ENCODE results near the gene LAMA2. TPM values are rescaled to one million over a fixed set of nuclear protein-coding genes. Genes with fewer than 3 reads are reported as not detected.

Gene LAMA2
- total and polyA plus RNA-seq, 4 donors = 5.2 to 105 (median 45.9) TPM

- Histone ChIP-seq H3K9ac (ENCODE audit: insufficient read depth in 1 of 2, low read length in 2 of 2) (no peak overlapping the region), H3K9me3 (ENCODE audit: control insufficient read depth in 4 of 4, insufficient read depth in 3 of 4, low read length in 3 of 4) (no peaks in the 10 kb centered on the region), H3K36me3 (ENCODE audit: control insufficient read depth in 4 of 4, insufficient read depth in 4 of 4, low read length in 4 of 4) (no peaks in the 10 kb centered on the region), H3K4me3 (no peak overlapping the region), H3K27ac (ENCODE audit: low read depth in 1 of 2, low read length in 1 of 2) (peak overlapping the region in 1 of 2 donors; percentile 66), H3K27me3 (ENCODE audit: control insufficient read depth in 3 of 3, insufficient read depth in 3 of 3, low read length in 2 of 3) (no peaks in the 10 kb centered on the region), H3K4me1 (ENCODE audit: control insufficient read depth in 5 of 5, insufficient read depth in 5 of 5, low read length in 5 of 5) (peaks cover 0 to 20% (median 15%) of the 10 kb centered on the region in 5 donors)
- ATAC-seq (ENCODE audit: insufficient read depth, low FRiP score) (peak; percentile 54), DNase-seq (no peak)
- 61 to 81% methylated on average over 3 of the region's 3 CpGs for WGBS, 2 donors
- TF ChIP-seq, protein P1, sequence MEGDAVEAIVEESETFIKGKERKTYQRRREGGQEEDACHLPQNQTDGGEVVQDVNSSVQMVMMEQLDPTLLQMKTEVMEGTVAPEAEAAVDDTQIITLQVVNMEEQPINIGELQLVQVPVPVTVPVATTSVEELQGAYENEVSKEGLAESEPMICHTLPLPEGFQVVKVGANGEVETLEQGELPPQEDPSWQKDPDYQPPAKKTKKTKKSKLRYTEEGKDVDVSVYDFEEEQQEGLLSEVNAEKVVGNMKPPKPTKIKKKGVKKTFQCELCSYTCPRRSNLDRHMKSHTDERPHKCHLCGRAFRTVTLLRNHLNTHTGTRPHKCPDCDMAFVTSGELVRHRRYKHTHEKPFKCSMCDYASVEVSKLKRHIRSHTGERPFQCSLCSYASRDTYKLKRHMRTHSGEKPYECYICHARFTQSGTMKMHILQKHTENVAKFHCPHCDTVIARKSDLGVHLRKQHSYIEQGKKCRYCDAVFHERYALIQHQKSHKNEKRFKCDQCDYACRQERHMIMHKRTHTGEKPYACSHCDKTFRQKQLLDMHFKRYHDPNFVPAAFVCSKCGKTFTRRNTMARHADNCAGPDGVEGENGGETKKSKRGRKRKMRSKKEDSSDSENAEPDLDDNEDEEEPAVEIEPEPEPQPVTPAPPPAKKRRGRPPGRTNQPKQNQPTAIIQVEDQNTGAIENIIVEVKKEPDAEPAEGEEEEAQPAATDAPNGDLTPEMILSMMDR (IDR thresholded peaks at IDR 0.05; ENCODE audit: control extremely low read depth, extremely low read depth) = no peak
These were observed 248.2 kb downstream of the LAMA2 start for GRCh38 chr6:129130959-129131681.

- Histone ChIP-seq H3K4me3 (no peak overlapping the region), H3K36me3 (ENCODE audit: control insufficient read depth in 4 of 4, insufficient read depth in 4 of 4, low read length in 4 of 4) (no peaks in the 10 kb centered on the region), H3K9ac (ENCODE audit: insufficient read depth in 1 of 2, low read length in 2 of 2) (no peak overlapping the region), H3K27ac (ENCODE audit: low read depth in 1 of 2, low read length in 1 of 2) (peak overlapping the region in 1 of 2 donors; percentile 77), H3K4me1 (ENCODE audit: control insufficient read depth in 5 of 5, insufficient read depth in 5 of 5, low read length in 5 of 5) (peaks cover 0 to 20% (median 16%) of the 10 kb centered on the region in 5 donors), H3K27me3 (ENCODE audit: control insufficient read depth in 3 of 3, insufficient read depth in 3 of 3, low read length in 2 of 3) (no peaks in the 10 kb centered on the region), H3K9me3 (ENCODE audit: control insufficient read depth in 4 of 4, insufficient read depth in 3 of 4, low read length in 3 of 4) (no peaks in the 10 kb centered on the region)
- no peak for ATAC-seq (ENCODE audit: insufficient read depth, low FRiP score)
- TF ChIP-seq, protein P1 (IDR thresholded peaks at IDR 0.05; ENCODE audit: control extremely low read depth, extremely low read depth) = no peak
- 33 to 44% methylated on average over 5 of the region's 5 CpGs for WGBS, 2 donors
- DNase-seq = peak in 2 of 3 donors; percentile 57 to 79
These were observed 250.8 kb downstream of the LAMA2 start for GRCh38 chr6:129133770-129134192.

DNA sequence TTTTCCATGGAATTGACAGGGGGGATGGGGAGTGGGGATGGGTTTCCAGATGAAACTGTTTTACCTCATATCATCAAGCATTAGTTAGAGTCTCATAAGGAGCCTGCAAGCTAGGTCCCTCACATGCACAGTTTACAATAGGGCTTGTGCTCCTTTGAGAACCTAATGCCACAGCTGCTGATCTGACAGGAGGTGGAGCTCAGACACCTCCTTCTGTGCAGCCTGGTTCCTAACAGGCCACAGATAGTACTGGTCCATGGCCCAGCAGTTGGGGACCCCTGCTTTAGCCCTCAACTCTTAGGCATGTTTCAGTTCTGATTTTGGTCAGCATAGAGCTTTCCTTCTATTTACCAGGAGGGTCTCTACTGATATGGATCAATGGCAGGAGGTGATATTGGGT is 251.6 kb downstream of the LAMA2 start:
- H3K36me3 ChIP-seq (ENCODE audit: control insufficient read depth in 4 of 4, insufficient read depth in 4 of 4, low read length in 4 of 4) = no peaks in the 10 kb centered on the region
- H3K4me1 ChIP-seq (ENCODE audit: control insufficient read depth in 5 of 5, insufficient read depth in 5 of 5, low read length in 5 of 5) = peaks cover 0 to 20% (median 16%) of the 10 kb centered on the region in 5 donors
- no peak overlapping the region for H3K4me3 ChIP-seq
- DNase-seq = no peak
- peak overlapping the region in 1 of 2 donors; percentile 11 for H3K9ac ChIP-seq (ENCODE audit: insufficient read depth in 1 of 2, low read length in 2 of 2)
- no peaks in the 10 kb centered on the region for H3K9me3 ChIP-seq (ENCODE audit: control insufficient read depth in 4 of 4, insufficient read depth in 3 of 4, low read length in 3 of 4)
- peak overlapping the region; percentile 29 to 83 for H3K27ac ChIP-seq (ENCODE audit: low read depth in 1 of 2, low read length in 1 of 2)
- H3K27me3 ChIP-seq (ENCODE audit: control insufficient read depth in 3 of 3, insufficient read depth in 3 of 3, low read length in 2 of 3) = no peaks in the 10 kb centered on the region
- TF ChIP-seq, protein P1 (IDR thresholded peaks at IDR 0.05; ENCODE audit: control extremely low read depth, extremely low read depth) = no peak
- no peak for ATAC-seq (ENCODE audit: insufficient read depth, low FRiP score)
